ENCODE measurements around the gene CLIC5. TPM values are rescaled to one million over a fixed set of nuclear protein-coding genes. Genes with fewer than 3 reads are reported as not detected.

Gene CLIC5
- total and polyA plus RNA-seq, 2 of the 8 experiments (the other 6 are each of a cell fraction or from before 2014, with no cell fraction given), result 0.12 to 0.15 TPM

GRCh38 chr6:46011188-46012085, 4.2 kb downstream of the CLIC5 start:
- WGBS, 2 experiments (ENCODE audit: extremely low coverage in 1 of 2, insufficient coverage in 1 of 2, insufficient read length in 1 of 2, insufficient replicate concordance in 2 of 2, low coverage in 1 of 2, low lambda C conversion rate in 2 of 2, missing lambda C conversion rate in 1 of 2), result 89% methylated on average over 8 of the region's 8 CpGs; no CpG with 5 or more reads in 1 of the 2 experiments
- no peak for DNase-seq (ENCODE audit: low read depth in 1 of 2, low spot score in 2 of 2)
- TF ChIP-seq KDM1A (IDR thresholded peaks at IDR 0.05; ENCODE audit: borderline replicate concordance, low read length) (no peak), SUZ12 (IDR thresholded peaks at IDR 0.05; ENCODE audit: low read length) (no peak), JUND (IDR thresholded peaks at IDR 0.05; ENCODE audit: low read length) (no peak), CREB1 (IDR thresholded peaks at IDR 0.05) (no peak), SP1 (IDR thresholded peaks at IDR 0.05; ENCODE audit: low read depth, low read length) (no peak), BCL11A (IDR thresholded peaks at IDR 0.05; ENCODE audit: low read depth in 2 of 2, low read length in 2 of 2) (no peak), MAX (IDR thresholded peaks at IDR 0.05) (no peak), ATF2 (IDR thresholded peaks at IDR 0.05; ENCODE audit: low read length) (no peak), PHF8 (conservative IDR thresholded peaks at IDR 0.05; ENCODE audit: low read depth, low read length) (no peak), BRCA1 (IDR thresholded peaks at IDR 0.05; ENCODE audit: low read depth, low read length) (no peak), RXRA (IDR thresholded peaks at IDR 0.05; ENCODE audit: insufficient read depth, low read depth, low read length) (no peak)

More at GRCh38 chr6:46011188-46012085, 4.2 kb downstream of the CLIC5 start:
- Histone ChIP-seq H3K4me1 (replicated peaks in 1 of 4; ENCODE audit: control insufficient read depth in 3 of 4, insufficient read depth in 4 of 4, low read length in 3 of 4) (peaks cover 4 to 15% (median 8%) of the 10 kb centered on the region in 4 experiments; a peak in 4 of 7 replicates), H3K4me2 (ENCODE audit: insufficient read depth in 1 of 2, low read depth in 2 of 2, low read length in 2 of 2) (no peak overlapping the region), H3K18ac (ENCODE audit: extremely low read depth, low read length) (no peak overlapping the region), H4K91ac (replicated peaks; ENCODE audit: insufficient read length, low read length) (no peak overlapping the region), H3K4ac (replicated peaks; ENCODE audit: insufficient read length, low read depth, low read length) (no peak overlapping the region), H3K36me3 (ENCODE audit: control insufficient read depth in 2 of 4, insufficient read depth in 4 of 4, low read length in 3 of 4) (no peaks in the 10 kb centered on the region), H3K27ac (ENCODE audit: low read depth, low read length) (no peak overlapping the region), H2BK20ac (ENCODE audit: low read length) (no peak overlapping the region), H3K23me2 (ENCODE audit: low read depth, low read length) (peaks cover 12% of the 10 kb centered on the region), H3K4me3 (ENCODE audit: extremely low read depth in 1 of 4, insufficient read depth in 2 of 4, low read depth in 3 of 4, low read length in 4 of 4) (no peak overlapping the region), H2AK5ac (ENCODE audit: low read depth, low read length) (no peak overlapping the region), H3K27me3 (replicated peaks in 1 of 4; ENCODE audit: control insufficient read depth in 3 of 4, extremely low read depth in 1 of 4, insufficient read depth in 3 of 4, low read length in 3 of 4) (peaks cover 10 to 21% (median 17%) of the 10 kb centered on the region in 4 experiments), H2BK120ac (replicated peaks; ENCODE audit: low read depth, low read length) (no peak overlapping the region), H3K23ac (ENCODE audit: insufficient read length) (no peak overlapping the region), H2AFZ (ENCODE audit: low read length) (no peak overlapping the region), H3K14ac (ENCODE audit: insufficient read length) (no peak overlapping the region), H2BK5ac (ENCODE audit: low read depth, low read length) (no peak overlapping the region), H4K8ac (ENCODE audit: extremely low read depth, insufficient read depth, low read length) (no peak overlapping the region), H4K20me1 (replicated peaks in 1 of 2; ENCODE audit: control insufficient read depth in 1 of 2, insufficient read depth in 2 of 2, low read length in 2 of 2) (no peaks in the 10 kb centered on the region), H3K79me2 (ENCODE audit: control insufficient read depth in 1 of 2, insufficient read depth in 2 of 2, low read length in 2 of 2) (no peaks in the 10 kb centered on the region), H2BK15ac (ENCODE audit: low read length) (no peak overlapping the region), H2BK12ac (ENCODE audit: low read depth, low read length) (no peak overlapping the region), H4K5ac (ENCODE audit: insufficient read length, low read depth, low read length) (no peak overlapping the region), H3K9ac (replicated peaks in 1 of 4; ENCODE audit: extremely low read depth in 1 of 4, low read depth in 3 of 4, low read length in 3 of 4) (no peak overlapping the region), H3K79me1 (ENCODE audit: low read depth, low read length) (no peaks in the 10 kb centered on the region), H3K9me3 (ENCODE audit: insufficient read depth in 2 of 2, low read depth in 1 of 2, low read length in 1 of 2) (peaks cover 0 to 3% of the 10 kb centered on the region in 2 experiments; a peak in 3 of 4 replicates), H3K56ac (replicated peaks; ENCODE audit: insufficient read length, low read depth, low read length) (no peak overlapping the region)
- CTCF ChIA-PET (ENCODE audit: partially characterized antibody), result interaction anchor here (0.6 to 5.1 kb wide), 3 partner anchors 21 to 1536 kb away, joined by 3 to 18 read pairs (median 3); no protein-coding TSS in a partner anchor
- no peak for FAIRE-seq
- POLR2A ChIA-PET (ENCODE audit: partially characterized antibody), result no interaction called here

All from H1 (cell line).